Neural progenitor cell (in vitro differentiated cells): Measurements from ENCODE around the gene SLC44A5.

ENCODE experiments used
- CTCF ChIP-seq: fragments of 200-600 bp; sonication (generic); IDR thresholded peaks from 2 replicates; pipeline ENCODE4 v1.5.1; 2017; ENCODE audit warnings: antibody characterized with exemption, mild to moderate bottlenecking
- EZH2 ChIP-seq: fragments of 200-600 bp; sonication (generic); IDR thresholded peaks from 2 replicates; pipeline ENCODE4 v1.6.1; 2017; ENCODE audit warnings: antibody characterized with exemption, mild to moderate bottlenecking, moderate library complexity
- EZH2phosphoT487 ChIP-seq: fragments of 200-600 bp; sonication (generic); IDR thresholded peaks from 2 replicates; pipeline ENCODE4 v1.6.1; 2017; ENCODE audit warnings: antibody characterized with exemption

- no peak for TF ChIP-seq EZH2
- TF ChIP-seq CTCF = no peak
- no peak for TF ChIP-seq EZH2phosphoT487
Measured at GRCh38 chr1:75258351-75258750, 352.6 kb downstream of the SLC44A5 start.
